Lower lobe of right lung (tissue), 2 donors: ENCODE data around the gene MBTPS1. TPM values are rescaled to one million over a fixed set of nuclear protein-coding genes. Genes with fewer than 3 reads are reported as not detected.
"Not testable (repeated sequence)": the region's sequence is repeated elsewhere in the genome, so short reads cannot be mapped to it uniquely, and the experiment has no call there.

ENCODE experiments used
- ATAC-seq, 2 donors: fragments of 200-7000 bp; cut with Tn5 transposase; one replicate each; pipeline ENCODE4 v1.9.1; 2020 to 2022; ENCODE audit warnings: mild to moderate bottlenecking in 2 of 2, moderate library complexity in 2 of 2
- DNase-seq: peaks from one replicate; pipeline ENCODE4 v3.0.0-alpha.2; 2020
- H3K27ac ChIP-seq: fragments of 200-600 bp; one replicate; pipeline ENCODE4 v1.8.0; 2022
- H3K27me3 ChIP-seq: fragments of 200-600 bp; one replicate; pipeline ENCODE4 v1.8.0; 2022; ENCODE audit warnings: low read depth
- H3K36me3 ChIP-seq: fragments of 200-600 bp; one replicate; pipeline ENCODE4 v1.8.0; 2022; ENCODE audit warnings: mild to moderate bottlenecking
- H3K4me1 ChIP-seq: fragments of 200-600 bp; one replicate; pipeline ENCODE4 v1.8.0; 2022
- H3K4me3 ChIP-seq: fragments of 200-600 bp; one replicate; pipeline ENCODE4 v1.8.0; 2022; ENCODE audit warnings: mild to moderate bottlenecking
- H3K9me3 ChIP-seq: fragments of 200-600 bp; one replicate; pipeline ENCODE4 v1.8.0; 2022
- intact Hi-C: fragments of 100-400 bp; cut with DNase I; formaldehyde crosslinking; loops from one replicate; pipeline ENCODE4 v1.11.0; 2022
- total RNA-seq: library from RNA; stranded (reverse); fragmentation: NEBNext Ultra II Directional; extraction: Animal tissue kit (Norgen Biotek cat#: 25700); gene quantifications from one replicate; pipeline ENCODE4 v1.2.1, GENCODE V29; 2021
- TF ChIP-seq, protein P1 (sequence below): fragments of 200-600 bp; IDR thresholded peaks from one replicate; pipeline ENCODE4 v1.8.0; 2022; ENCODE audit warnings: antibody characterized with exemption, mild to moderate bottlenecking
- donor health status: DM: no; HTN: yes; CAD: no; lungs with severe emphysema.

Gene MBTPS1
- total RNA-seq, 1 donor from 2014 or later: 94.7 TPM

DNA sequence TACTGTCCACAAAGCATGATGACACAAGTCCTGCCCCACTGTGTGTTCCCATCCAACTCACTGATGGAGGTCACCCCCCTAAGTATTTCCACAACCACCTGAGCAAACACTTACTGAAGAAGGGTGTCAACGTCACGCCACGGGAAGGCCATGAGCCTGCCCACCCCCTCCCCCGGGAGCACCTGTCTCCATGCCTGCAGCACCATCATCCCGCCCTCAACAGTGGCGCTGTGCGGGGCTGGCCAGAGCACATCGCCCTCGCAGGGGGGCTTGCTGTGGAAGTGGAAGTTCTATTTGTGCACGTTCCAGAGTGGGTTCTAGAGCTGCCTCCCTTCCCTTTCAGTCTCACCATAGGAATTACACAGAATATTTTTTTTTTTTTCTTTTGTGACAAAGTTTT lies 4.3 kb upstream of the MBTPS1 start:
- Histone ChIP-seq H3K27me3 (no peaks in the 10 kb centered on the region), H3K27ac (no peak overlapping the region), H3K36me3 (peaks cover 22% of the 10 kb centered on the region), H3K9me3 (no peaks in the 10 kb centered on the region), H3K4me1 (peaks cover 8% of the 10 kb centered on the region), H3K4me3 (no peak overlapping the region)
- ATAC-seq (no peak), DNase-seq (no peak)
- intact Hi-C loops: no loop called here
- TF ChIP-seq, protein P1, sequence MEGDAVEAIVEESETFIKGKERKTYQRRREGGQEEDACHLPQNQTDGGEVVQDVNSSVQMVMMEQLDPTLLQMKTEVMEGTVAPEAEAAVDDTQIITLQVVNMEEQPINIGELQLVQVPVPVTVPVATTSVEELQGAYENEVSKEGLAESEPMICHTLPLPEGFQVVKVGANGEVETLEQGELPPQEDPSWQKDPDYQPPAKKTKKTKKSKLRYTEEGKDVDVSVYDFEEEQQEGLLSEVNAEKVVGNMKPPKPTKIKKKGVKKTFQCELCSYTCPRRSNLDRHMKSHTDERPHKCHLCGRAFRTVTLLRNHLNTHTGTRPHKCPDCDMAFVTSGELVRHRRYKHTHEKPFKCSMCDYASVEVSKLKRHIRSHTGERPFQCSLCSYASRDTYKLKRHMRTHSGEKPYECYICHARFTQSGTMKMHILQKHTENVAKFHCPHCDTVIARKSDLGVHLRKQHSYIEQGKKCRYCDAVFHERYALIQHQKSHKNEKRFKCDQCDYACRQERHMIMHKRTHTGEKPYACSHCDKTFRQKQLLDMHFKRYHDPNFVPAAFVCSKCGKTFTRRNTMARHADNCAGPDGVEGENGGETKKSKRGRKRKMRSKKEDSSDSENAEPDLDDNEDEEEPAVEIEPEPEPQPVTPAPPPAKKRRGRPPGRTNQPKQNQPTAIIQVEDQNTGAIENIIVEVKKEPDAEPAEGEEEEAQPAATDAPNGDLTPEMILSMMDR: no peak

DNA sequence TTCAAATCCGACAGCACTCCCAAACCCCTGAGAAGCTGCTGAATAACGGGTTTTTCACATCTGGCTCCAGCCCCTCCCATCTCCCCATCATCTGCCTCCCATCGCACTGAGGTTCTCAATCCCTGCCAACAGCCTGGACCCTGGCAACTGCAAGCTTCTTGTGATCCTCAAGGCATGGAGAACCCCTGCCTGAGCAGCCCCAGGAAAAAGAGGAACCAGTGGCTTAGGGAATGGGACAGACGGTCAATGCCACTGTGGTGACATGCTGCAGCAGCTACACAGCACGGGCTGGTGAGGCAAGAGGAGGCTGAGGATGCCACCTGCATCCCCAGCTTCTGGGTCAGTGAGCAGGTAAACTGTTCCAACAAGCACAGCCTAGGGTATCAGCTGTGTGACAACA lies 3.3 kb upstream of the MBTPS1 start:
- TF ChIP-seq, protein P1: no peak
- intact Hi-C loops: no loop called here
- H3K4me3 ChIP-seq: no peak overlapping the region
- no peaks in the 10 kb centered on the region for H3K27me3 ChIP-seq
- H3K4me1 ChIP-seq: peaks cover 17% of the 10 kb centered on the region
- DNase-seq (no peak), ATAC-seq (no peak)
- peaks cover 22% of the 10 kb centered on the region for H3K36me3 ChIP-seq
- no peaks in the 10 kb centered on the region for H3K9me3 ChIP-seq
- H3K27ac ChIP-seq: no peak overlapping the region

DNA sequence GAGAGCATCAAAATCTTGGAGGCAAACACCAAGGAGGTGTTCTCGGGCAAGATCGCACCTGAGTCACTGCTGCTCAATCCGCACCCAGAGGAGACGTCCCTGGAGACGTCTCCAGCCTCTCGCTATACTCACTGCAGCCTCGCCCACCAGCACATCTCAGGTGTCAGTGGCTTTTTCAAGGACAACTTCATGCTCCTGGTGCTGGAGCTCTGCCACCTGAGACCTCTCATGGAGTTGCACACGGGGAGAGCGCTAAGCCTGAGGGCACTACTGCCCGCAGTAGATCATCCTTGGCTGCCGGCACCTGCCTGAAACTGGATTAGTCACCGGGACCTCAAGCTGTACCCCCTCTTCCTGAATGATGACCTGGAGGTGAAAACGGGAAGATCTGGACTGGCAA lies 2.6 kb upstream of the MBTPS1 start:
- Histone ChIP-seq H3K9me3 (no peaks in the 10 kb centered on the region), H3K36me3 (peaks cover 21% of the 10 kb centered on the region), H3K4me3 (no peak overlapping the region), H3K4me1 (peaks cover 23% of the 10 kb centered on the region), H3K27me3 (no peaks in the 10 kb centered on the region), H3K27ac (no peak overlapping the region)
- intact Hi-C loops: no loop called here
- TF ChIP-seq, protein P1: no peak
- DNase-seq: no peak
- no peak for ATAC-seq

DNA sequence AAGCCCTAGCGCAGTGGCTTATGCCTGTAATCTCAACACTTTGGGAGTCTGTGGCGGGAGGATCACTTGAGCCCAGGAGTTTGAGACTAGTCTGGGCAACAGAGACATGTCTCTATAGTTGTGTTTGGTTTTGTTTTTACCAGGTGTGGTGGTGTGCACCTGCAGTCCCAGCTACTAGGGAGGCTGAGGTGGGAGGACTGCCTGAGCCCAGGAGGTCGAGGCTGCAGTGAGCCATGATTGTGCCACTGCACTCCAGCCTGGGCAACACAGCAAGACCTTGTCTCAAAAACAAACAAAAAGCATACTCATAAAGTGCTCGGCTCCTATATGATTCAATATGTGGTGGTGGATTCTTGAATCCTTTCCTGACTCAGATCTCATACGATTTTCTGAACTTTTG lies 1.6 kb upstream of the MBTPS1 start:
- H3K27ac ChIP-seq, H3K4me3 ChIP-seq, H3K9me3 ChIP-seq, intact Hi-C loops, H3K27me3 ChIP-seq, DNase-seq, ATAC-seq: not testable (repeated sequence)
- Histone ChIP-seq H3K36me3 (peaks cover 10% of the 10 kb centered on the region), H3K4me1 (peaks cover 31% of the 10 kb centered on the region)

DNA sequence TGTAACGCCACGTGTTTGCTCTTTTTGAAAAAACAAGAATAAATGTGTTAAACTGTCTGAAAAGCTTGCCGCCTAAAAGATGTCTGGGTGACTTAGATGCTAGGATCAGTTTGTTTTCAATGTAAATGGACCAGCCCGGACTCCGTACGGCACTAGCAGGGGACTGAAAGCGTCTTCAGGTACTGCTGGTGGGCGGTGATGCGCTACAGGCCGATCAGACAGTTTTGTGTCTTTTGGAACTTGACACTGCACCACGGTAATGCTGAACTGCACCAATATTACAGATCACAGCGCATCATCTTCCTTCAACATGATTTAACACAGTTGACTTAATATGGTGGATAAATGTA lies 727 bp upstream of the MBTPS1 start:
- Histone ChIP-seq H3K36me3 (peaks cover 2% of the 10 kb centered on the region), H3K27me3 (no peaks in the 10 kb centered on the region), H3K4me1 (peaks cover 31% of the 10 kb centered on the region), H3K4me3 (peak overlapping the region; percentile 96), H3K9me3 (no peaks in the 10 kb centered on the region), H3K27ac (peak overlapping the region; percentile 95)
- ATAC-seq (peak; percentile 1 to 6), DNase-seq (no peak)
- intact Hi-C loops: no loop called here
- TF ChIP-seq, protein P1: no peak

DNA sequence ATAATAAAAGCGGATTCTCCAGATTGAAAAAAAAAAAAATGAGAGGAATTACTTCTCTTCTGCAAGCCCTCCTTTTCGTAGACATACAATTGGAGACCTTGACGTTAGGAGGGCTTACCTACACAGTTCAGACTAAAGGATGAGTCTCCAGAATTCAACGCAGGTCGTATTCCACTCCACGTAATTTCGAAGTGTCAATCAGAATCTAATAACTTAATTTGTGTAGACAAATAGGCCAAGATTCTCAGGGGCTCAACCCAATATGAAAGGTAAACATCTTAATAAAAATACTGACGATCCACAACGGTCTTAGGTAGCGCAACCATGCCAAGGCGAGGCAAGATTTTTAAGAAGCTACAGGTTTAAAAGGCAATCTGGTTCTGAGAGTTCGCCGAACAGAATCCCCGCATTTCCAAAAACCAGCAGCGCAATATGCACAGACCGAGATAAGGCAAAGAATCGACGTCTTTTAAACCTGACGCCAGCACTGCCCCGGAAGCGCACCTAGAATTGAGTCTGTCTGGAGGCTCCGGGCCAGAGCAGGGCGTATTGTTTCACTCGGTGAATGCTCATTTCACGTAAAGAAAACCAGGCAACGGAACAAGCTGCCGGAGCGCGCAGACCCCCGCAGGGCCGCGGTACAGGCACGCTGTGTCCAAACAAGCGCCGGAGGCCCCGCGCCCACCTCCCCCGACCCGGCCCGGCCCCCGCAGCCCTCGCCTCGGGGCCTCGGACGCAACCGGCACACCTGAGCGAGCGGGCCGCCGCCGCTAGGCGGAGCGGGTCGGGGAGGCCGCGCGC lies 623 bp downstream of the MBTPS1 start:
- H3K4me3 ChIP-seq: peak overlapping the region; percentile 96
- DNase-seq (no peak), ATAC-seq (peak; percentile 17 to 44)
- H3K9me3 ChIP-seq: no peaks in the 10 kb centered on the region
- H3K36me3 ChIP-seq: no peaks in the 10 kb centered on the region
- peaks cover 31% of the 10 kb centered on the region for H3K4me1 ChIP-seq
- peak overlapping the region; percentile 95 for H3K27ac ChIP-seq
- TF ChIP-seq, protein P1: peak; percentile 36
- no peaks in the 10 kb centered on the region for H3K27me3 ChIP-seq
- intact Hi-C loops: no loop called here

DNA sequence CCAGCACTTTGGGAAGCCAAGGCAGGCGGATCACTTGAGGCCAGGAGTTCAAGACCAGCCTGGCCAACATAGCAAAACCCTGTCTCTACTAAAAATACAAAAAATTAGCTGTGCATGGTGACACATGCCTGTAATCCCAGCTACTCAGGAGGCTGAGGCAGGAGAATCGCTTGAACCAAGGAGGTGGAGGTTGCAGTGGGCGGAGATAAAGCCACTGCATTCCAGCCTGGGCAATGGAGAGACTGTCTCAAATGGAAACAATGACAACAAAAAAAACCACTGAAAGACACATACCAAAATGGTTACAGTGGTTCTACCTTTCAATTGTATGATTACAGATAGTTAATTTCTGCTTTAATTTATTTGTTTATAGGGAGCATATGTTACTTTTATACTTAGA lies 4.8 kb downstream of the MBTPS1 start:
- DNase-seq, intact Hi-C loops, H3K27ac ChIP-seq, H3K9me3 ChIP-seq, H3K27me3 ChIP-seq, ATAC-seq, H3K4me3 ChIP-seq: not testable (repeated sequence)
- Histone ChIP-seq H3K36me3 (peaks cover 19% of the 10 kb centered on the region), H3K4me1 (peaks cover 31% of the 10 kb centered on the region)
